ENCODE measurements around the gene BOD1L1.

BOD1L1 gene

GRCh38 chr4:13537832-13538177 lies 89.7 kb downstream of the BOD1L1 start:
- H3K9me3 ChIP-seq (ENCODE audit: control insufficient read depth, insufficient read depth, low read length), result peaks cover 4% of the 10 kb centered on the region; the same call in 1 of the 2 replicates
- no peak overlapping the region for H3K9ac ChIP-seq (ENCODE audit: low read depth, low read length)
- no peak overlapping the region for H3K4me3 ChIP-seq (ENCODE audit: low read depth, low read length)
- H3K36me3 ChIP-seq (ENCODE audit: control insufficient read depth, insufficient read depth, low read length), result no peaks in the 10 kb centered on the region
- H3K27ac ChIP-seq (ENCODE audit: low read depth, low read length), result no peak overlapping the region
- H3K4me1 ChIP-seq (ENCODE audit: control insufficient read depth, insufficient read depth, low read length), result peaks cover 27% of the 10 kb centered on the region
- H3K27me3 ChIP-seq (ENCODE audit: control insufficient read depth, insufficient read depth, low read length), result peaks cover 100% of the 10 kb centered on the region

GRCh38 chr4:13537011-13537831 lies 90.3 kb downstream of the BOD1L1 start:
- peaks cover 4% of the 10 kb centered on the region; the same call in 1 of the 2 replicates for H3K9me3 ChIP-seq (ENCODE audit: control insufficient read depth, insufficient read depth, low read length)
- H3K4me3 ChIP-seq (ENCODE audit: low read depth, low read length), result no peak overlapping the region
- no peaks in the 10 kb centered on the region for H3K36me3 ChIP-seq (ENCODE audit: control insufficient read depth, insufficient read depth, low read length)
- H3K9ac ChIP-seq (ENCODE audit: low read depth, low read length), result no peak overlapping the region
- peaks cover 100% of the 10 kb centered on the region for H3K27me3 ChIP-seq (ENCODE audit: control insufficient read depth, insufficient read depth, low read length)
- no peak overlapping the region for H3K27ac ChIP-seq (ENCODE audit: low read depth, low read length)
- H3K4me1 ChIP-seq (ENCODE audit: control insufficient read depth, insufficient read depth, low read length), result peaks cover 31% of the 10 kb centered on the region

- peaks cover 100% of the 10 kb centered on the region for H3K27me3 ChIP-seq (ENCODE audit: control insufficient read depth, insufficient read depth, low read length)
Measured at GRCh38 chr4:13536607-13537006, 90.9 kb downstream of the BOD1L1 start.

GRCh38 chr4:13535708-13536361 lies 91.7 kb downstream of the BOD1L1 start:
- Histone ChIP-seq H3K4me1 (ENCODE audit: control insufficient read depth, insufficient read depth, low read length) (peaks cover 38% of the 10 kb centered on the region), H3K4me3 (ENCODE audit: low read depth, low read length) (no peak overlapping the region), H3K27ac (ENCODE audit: low read depth, low read length) (no peak overlapping the region), H3K36me3 (ENCODE audit: control insufficient read depth, insufficient read depth, low read length) (no peaks in the 10 kb centered on the region), H3K9me3 (ENCODE audit: control insufficient read depth, insufficient read depth, low read length) (peaks cover 4% of the 10 kb centered on the region; the same call in 1 of the 2 replicates), H3K27me3 (ENCODE audit: control insufficient read depth, insufficient read depth, low read length) (peaks cover 100% of the 10 kb centered on the region), H3K9ac (ENCODE audit: low read depth, low read length) (no peak overlapping the region)

More at GRCh38 chr4:13536607-13537006, 90.9 kb downstream of the BOD1L1 start:
- peaks cover 4% of the 10 kb centered on the region; the same call in 1 of the 2 replicates for H3K9me3 ChIP-seq (ENCODE audit: control insufficient read depth, insufficient read depth, low read length)
- no peak overlapping the region for H3K9ac ChIP-seq (ENCODE audit: low read depth, low read length)
- no peak overlapping the region for H3K4me3 ChIP-seq (ENCODE audit: low read depth, low read length)
- H3K27ac ChIP-seq (ENCODE audit: low read depth, low read length), result no peak overlapping the region
- peaks cover 36% of the 10 kb centered on the region for H3K4me1 ChIP-seq (ENCODE audit: control insufficient read depth, insufficient read depth, low read length)
- H3K36me3 ChIP-seq (ENCODE audit: control insufficient read depth, insufficient read depth, low read length), result no peaks in the 10 kb centered on the region

- Histone ChIP-seq H3K9me3 (ENCODE audit: control insufficient read depth, insufficient read depth, low read length) (peaks cover 4% of the 10 kb centered on the region; the same call in 1 of the 2 replicates), H3K9ac (ENCODE audit: low read depth, low read length) (no peak overlapping the region), H3K4me1 (ENCODE audit: control insufficient read depth, insufficient read depth, low read length) (peaks cover 45% of the 10 kb centered on the region), H3K27me3 (ENCODE audit: control insufficient read depth, insufficient read depth, low read length) (peaks cover 100% of the 10 kb centered on the region), H3K36me3 (ENCODE audit: control insufficient read depth, insufficient read depth, low read length) (no peaks in the 10 kb centered on the region), H3K27ac (ENCODE audit: low read depth, low read length) (no peak overlapping the region), H3K4me3 (ENCODE audit: low read depth, low read length) (no peak overlapping the region)
Measured at GRCh38 chr4:13535118-13535517, 92.4 kb downstream of the BOD1L1 start.

- Histone ChIP-seq H3K27me3 (ENCODE audit: control insufficient read depth, insufficient read depth, low read length) (peaks cover 100% of the 10 kb centered on the region), H3K9ac (ENCODE audit: low read depth, low read length) (no peak overlapping the region), H3K36me3 (ENCODE audit: control insufficient read depth, insufficient read depth, low read length) (no peaks in the 10 kb centered on the region), H3K27ac (ENCODE audit: low read depth, low read length) (no peak overlapping the region), H3K9me3 (ENCODE audit: control insufficient read depth, insufficient read depth, low read length) (peaks cover 4% of the 10 kb centered on the region; the same call in 1 of the 2 replicates), H3K4me1 (ENCODE audit: control insufficient read depth, insufficient read depth, low read length) (peaks cover 49% of the 10 kb centered on the region), H3K4me3 (ENCODE audit: low read depth, low read length) (no peak overlapping the region)
Measured at GRCh38 chr4:13534344-13535063, 93.0 kb downstream of the BOD1L1 start.

GRCh38 chr4:13533670-13534343 lies 93.7 kb downstream of the BOD1L1 start:
- Histone ChIP-seq H3K4me1 (ENCODE audit: control insufficient read depth, insufficient read depth, low read length) (peaks cover 49% of the 10 kb centered on the region), H3K27ac (ENCODE audit: low read depth, low read length) (no peak overlapping the region), H3K9me3 (ENCODE audit: control insufficient read depth, insufficient read depth, low read length) (peaks cover 4% of the 10 kb centered on the region; the same call in 1 of the 2 replicates), H3K4me3 (ENCODE audit: low read depth, low read length) (no peak overlapping the region), H3K9ac (ENCODE audit: low read depth, low read length) (no peak overlapping the region), H3K27me3 (ENCODE audit: control insufficient read depth, insufficient read depth, low read length) (peaks cover 100% of the 10 kb centered on the region), H3K36me3 (ENCODE audit: control insufficient read depth, insufficient read depth, low read length) (no peaks in the 10 kb centered on the region)

GRCh38 chr4:13531625-13531998 lies 95.9 kb downstream of the BOD1L1 start:
- Histone ChIP-seq H3K27me3 (ENCODE audit: control insufficient read depth, insufficient read depth, low read length) (peaks cover 100% of the 10 kb centered on the region), H3K4me1 (ENCODE audit: control insufficient read depth, insufficient read depth, low read length) (peaks cover 52% of the 10 kb centered on the region), H3K36me3 (ENCODE audit: control insufficient read depth, insufficient read depth, low read length) (no peaks in the 10 kb centered on the region)

GRCh38 chr4:13530823-13531624 lies 96.5 kb downstream of the BOD1L1 start:
- peak overlapping the region; percentile 35; the same call in 1 of the 2 replicates for H3K4me3 ChIP-seq (ENCODE audit: low read depth, low read length)
- H3K27me3 ChIP-seq (ENCODE audit: control insufficient read depth, insufficient read depth, low read length), result peaks cover 100% of the 10 kb centered on the region
- no peaks in the 10 kb centered on the region for H3K9me3 ChIP-seq (ENCODE audit: control insufficient read depth, insufficient read depth, low read length)
- H3K9ac ChIP-seq (ENCODE audit: low read depth, low read length), result no peak overlapping the region
- H3K27ac ChIP-seq (ENCODE audit: low read depth, low read length), result no peak overlapping the region
- H3K36me3 ChIP-seq (ENCODE audit: control insufficient read depth, insufficient read depth, low read length), result no peaks in the 10 kb centered on the region
- H3K4me1 ChIP-seq (ENCODE audit: control insufficient read depth, insufficient read depth, low read length), result peaks cover 52% of the 10 kb centered on the region

More at GRCh38 chr4:13531625-13531998, 95.9 kb downstream of the BOD1L1 start:
- peak overlapping the region; percentile 35; the same call in 1 of the 2 replicates for H3K4me3 ChIP-seq (ENCODE audit: low read depth, low read length)
- H3K27ac ChIP-seq (ENCODE audit: low read depth, low read length), result no peak overlapping the region
- 0 out of 2 replicates have a peak, but pooled peaks cover under 1% of the 10 kb centered on the region for H3K9me3 ChIP-seq (ENCODE audit: control insufficient read depth, insufficient read depth, low read length)
- no peak overlapping the region for H3K9ac ChIP-seq (ENCODE audit: low read depth, low read length)

All from HUES48 (cell line).